Renal cortex interstitium (tissue), 11 donors: ENCODE data around the gene PBX4. TPM values are rescaled to one million over a fixed set of nuclear protein-coding genes. Genes with fewer than 3 reads are reported as not detected.

Experiments used
- DNase-seq, 11 donors: peaks; one replicate each; pipeline ENCODE4 v3.0.0-alpha.2; 2013; ENCODE audit warnings: low read depth in 9 of 11, low spot score in 4 of 11; ENCODE audit errors: extremely low read depth in 1 of 11
- polyA plus RNA-seq, 3 donors: library from polyadenylated mRNA; unstranded; fragments of 120-200 nt; gene quantifications; one replicate each; pipeline ENCODE4 v1.2.1, GENCODE V29; 2013; ENCODE audit not compliant: insufficient read length in 3 of 3

PBX4 gene
- polyA plus RNA-seq, 3 donors, result 2.6 to 9.1 (median 4.0) TPM

DNA sequence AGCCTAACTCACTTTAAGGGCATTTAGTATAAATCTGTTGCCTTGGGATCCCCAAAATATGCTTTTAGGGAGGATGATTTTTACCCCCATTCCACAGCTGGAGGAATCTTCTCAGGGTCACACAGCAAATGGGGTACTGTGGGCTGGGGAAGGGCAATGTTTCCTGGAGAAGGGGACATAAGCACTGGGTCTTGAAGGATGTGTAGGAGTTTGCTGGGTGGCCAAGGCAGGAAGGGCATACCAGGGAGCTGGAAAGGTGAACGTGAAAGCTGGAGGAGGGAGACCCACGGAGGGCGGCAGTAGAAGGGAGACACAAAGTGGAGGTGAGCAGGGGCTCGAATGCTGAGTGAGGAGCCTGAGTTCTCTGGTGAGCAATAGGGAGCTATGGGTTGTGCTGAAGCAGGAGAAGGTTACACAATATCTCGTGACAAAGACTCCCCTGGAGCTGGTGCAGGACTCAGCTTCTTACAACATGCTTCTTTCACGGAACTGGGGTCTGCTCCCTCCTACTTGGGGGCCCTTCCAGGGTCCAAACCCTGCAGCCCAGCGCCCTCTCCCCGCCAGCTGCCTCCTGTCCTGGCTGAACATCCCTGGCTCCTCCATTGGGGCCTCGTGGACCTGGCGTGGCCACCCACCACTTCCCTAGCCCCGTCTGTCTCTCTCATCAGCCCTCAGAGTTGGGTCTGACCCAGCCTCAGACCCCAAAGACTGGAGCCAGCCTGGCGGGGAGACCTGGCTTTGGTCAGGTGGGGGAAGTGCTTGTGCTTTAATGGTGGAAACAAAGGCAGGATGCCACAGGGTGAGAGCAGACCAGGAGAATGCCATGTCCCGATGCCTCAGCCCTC is 69.3 kb downstream of the PBX4 start:
- no peak for DNase-seq

DNA sequence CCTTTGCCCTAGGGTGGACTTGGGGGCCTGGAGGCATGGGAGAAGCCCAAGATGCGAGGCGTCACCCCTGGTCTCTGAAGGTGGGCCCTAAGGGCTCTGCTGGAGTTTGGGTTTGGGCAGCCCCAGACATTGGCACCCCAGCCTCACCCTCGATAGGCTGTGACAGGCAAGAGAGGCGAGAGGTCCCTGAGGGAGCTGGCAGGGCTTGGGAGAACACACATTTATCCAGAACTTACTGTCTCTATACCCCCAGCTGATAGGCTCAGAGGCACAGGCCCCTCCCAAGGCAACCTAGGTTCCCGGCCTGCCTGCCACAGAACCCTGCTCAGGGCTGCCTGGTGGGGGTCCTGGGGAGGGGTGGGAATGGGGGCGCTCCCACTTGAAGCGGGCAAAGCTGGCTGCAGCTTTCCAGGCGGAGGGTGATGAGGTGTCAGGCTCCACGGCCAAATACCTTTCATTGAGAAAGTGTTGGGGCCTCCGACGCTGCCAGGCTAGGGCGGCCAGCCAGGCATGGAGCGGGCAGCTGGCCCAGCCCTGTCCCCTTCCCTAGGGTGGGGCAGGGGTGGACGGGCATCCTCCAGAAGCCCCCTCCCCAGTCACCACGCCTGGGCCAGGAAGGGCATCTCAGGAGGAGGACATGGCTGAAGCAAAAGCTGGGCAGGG is 70.7 kb downstream of the PBX4 start:
- DNase-seq, result no peak

DNA sequence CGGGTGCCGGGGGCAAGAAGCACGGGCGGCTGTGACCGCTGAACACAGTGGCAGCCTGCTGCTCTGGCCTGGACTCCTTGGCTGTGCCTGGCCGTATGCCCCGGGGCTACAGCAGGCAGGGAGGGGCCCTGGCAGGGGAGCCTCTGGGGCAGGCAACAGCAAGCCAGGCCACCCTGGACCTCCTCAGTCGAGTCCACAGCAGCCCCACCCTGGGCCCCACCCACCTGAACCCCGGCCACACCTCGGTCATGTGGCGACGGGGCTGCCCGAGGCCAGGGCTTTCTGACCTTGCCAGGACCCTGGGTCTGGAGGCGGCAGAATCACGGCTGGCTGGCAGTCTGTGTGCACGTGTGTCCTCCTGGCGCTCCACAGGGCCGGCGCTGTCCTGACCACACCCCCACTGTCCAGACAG is 71.7 kb downstream of the PBX4 start:
- no peak for DNase-seq

DNA sequence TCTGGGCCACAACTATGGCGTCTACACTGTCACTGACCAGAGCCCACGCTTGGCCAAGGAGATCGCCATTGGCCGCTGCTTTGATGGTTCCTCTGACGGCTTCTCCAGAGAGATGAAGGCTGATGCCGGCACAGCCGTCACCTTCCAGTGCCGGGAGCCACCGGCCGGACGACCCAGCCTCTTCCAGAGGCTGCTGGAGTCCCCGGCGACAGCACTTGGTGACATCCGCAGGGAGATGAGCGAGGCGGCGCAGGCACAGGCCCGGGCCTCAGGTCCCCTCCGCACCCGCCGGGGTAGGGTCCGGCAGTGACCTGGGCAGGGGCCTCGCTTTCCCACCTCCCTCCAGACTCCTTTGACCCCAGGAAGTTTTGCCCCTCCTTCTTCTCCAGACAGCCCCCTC is 72.8 kb downstream of the PBX4 start:
- no peak for DNase-seq

DNA sequence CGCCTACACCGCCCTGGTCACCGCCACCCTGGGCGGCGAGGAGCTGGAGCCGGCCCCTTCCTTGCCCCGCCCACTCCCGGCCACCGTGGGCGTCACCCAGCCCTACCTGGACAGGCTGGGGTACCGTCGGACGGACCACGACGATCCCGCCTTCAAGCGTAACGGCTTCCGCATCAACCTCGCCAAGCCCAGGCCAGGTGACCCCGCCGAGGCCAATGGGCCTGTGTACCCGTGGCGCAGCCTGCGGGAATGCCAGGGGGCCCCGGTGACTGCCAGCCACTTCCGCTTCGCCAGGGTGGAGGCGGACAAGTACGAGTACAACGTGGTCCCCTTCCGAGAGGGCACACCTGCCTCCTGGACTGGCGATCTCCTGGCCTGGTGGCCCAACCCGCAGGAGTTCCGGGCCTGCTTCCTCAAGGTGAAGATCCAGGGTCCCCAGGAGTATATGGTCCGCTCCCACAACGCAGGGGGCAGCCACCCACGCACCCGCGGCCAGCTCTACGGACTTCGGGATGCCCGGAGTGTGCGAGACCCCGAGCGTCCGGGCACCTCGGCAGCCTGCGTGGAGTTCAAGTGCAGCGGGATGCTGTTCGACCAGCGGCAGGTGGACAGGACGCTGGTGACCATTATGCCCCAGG is 73.4 kb downstream of the PBX4 start:
- no peak for DNase-seq

DNA sequence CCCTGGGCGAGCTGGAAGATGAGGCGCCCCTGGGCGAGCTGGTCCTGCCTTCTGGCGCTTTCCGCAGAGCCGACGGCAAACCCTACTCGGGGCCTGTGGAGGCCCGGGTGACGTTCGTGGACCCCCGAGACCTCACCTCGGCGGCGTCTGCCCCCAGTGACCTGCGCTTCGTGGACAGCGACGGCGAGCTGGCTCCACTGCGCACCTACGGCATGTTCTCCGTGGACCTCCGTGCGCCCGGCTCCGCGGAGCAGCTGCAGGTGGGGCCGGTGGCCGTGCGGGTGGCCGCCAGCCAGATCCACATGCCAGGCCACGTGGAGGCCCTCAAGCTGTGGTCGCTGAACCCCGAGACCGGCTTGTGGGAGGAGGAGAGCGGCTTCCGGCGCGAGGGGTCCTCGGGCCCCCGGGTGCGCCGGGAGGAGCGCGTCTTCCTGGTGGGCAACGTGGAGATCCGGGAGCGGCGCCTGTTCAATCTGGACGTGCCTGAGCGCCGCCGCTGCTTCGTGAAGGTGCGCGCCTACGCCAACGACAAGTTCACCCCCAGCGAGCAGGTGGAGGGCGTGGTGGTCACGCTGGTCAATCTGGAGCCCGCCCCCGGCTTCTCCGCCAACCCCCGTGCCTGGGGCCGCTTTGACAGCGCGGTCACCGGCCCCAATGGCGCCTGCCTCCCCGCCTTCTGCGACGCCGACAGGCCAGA is 74.1 kb downstream of the PBX4 start:
- no peak for DNase-seq

DNA sequence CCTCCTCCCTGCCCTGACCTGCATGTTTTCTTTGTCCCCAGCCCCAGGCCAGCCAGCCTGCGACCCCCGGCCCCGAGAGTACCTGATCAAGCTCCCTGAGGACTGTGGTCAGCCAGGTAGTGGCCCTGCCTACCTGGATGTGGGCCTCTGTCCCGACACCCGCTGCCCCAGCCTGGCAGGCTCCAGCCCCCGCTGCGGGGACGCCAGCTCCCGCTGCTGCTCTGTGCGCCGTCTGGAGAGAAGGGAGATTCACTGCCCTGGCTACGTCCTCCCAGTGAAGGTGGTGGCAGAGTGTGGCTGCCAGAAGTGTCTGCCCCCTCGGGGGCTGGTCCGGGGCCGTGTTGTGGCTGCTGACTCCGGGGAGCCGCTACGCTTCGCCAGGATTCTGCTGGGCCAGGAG is 74.8 kb downstream of the PBX4 start:
- no peak for DNase-seq

DNA sequence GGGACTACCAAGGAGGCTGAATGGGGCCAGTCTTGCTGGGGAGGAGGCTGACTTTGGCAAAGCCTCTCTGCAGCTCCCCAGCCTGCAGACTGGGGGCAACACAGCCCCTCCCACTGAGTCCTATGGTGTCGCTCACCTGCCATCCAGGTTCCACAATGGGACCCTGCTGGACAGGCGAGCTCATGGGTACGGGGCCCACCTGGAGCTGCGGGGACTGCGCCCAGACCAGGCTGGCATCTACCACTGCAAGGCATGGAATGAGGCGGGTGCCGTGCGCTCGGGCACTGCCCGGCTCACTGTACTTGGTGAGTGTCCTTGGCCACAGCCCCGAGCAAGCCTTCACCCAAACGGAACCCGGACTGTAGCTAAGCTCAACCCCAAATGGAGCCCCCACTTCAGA is 75.4 kb downstream of the PBX4 start:
- DNase-seq, result no peak

DNA sequence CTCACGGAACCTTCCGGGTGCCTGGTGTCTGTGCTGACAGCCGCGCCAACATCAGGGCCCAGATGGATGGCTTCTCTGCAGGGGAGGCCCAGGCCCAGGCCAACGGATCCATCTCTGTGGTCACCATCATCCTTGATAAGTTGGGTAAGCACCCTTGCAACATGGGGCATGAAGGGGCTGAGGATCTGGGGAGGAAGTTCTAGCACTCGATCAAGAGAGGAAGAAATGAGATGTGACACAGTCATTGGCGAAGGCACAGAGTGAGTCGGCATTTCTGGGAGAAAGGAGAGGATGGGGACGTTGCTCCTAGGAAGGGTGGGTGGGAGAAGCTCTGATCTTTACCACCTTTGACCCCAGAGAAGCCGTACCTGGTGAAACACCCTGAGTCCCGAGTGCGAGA is 76.0 kb downstream of the PBX4 start:
- no peak for DNase-seq

DNA sequence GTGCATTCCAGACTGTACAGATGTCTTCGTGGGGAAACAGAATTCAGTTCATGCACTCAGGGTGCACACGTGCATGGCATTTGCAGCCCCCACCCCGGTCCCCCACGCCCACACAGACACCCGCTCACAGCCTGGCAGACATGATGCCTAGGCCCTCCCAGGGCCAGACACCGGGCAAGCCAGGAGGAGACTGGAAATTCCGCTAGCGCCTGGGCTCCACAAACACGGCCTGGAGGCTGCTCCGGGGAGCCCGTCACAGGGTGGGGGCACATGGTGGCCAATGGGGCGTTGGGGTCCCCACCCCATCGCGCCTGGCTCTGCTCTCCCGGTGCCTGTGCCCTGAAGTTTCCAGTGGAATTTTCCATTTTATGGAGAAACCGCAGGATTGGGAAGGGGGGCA is 76.9 kb downstream of the PBX4 start:
- DNase-seq, result no peak

DNA sequence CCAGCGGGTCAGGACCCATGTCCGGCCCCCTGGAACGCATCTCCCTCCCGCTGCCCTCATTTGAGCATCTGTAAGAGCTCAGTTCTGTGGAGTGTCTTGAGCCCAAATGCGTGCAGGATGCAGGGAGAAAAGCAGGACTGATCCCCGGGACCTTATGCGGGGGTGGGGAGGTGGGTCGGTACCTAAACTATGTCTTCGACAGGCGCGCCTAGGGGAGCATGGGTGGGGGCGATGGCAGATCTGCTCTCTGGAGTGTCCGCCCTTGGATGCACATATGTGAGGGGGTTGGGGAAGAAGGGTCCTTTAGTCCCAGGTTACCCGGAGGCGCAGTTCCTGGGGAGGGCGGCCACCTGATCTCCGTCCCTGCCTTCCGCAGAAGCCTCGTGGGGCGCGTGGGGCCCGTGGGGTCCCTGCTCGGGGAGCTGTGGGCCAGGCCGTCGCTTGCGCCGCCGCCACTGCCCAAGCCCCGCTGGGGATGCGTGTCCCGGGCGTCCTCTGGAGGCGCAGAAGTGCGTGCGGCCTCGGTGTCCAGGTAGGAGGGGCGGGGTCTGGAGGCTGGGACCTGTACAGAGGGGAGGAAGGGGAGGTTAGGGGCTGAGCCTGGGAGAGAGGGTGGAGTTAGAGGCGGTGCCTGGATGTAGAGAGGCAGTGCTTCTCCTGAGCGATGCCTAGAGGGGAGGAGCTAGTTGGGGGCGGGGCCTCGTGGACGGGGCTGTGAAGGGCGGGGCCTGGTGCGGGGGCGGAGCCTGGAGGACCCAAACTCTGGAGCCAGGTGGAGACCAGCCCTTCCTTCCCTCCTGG is 77.6 kb downstream of the PBX4 start:
- no peak for DNase-seq

DNA sequence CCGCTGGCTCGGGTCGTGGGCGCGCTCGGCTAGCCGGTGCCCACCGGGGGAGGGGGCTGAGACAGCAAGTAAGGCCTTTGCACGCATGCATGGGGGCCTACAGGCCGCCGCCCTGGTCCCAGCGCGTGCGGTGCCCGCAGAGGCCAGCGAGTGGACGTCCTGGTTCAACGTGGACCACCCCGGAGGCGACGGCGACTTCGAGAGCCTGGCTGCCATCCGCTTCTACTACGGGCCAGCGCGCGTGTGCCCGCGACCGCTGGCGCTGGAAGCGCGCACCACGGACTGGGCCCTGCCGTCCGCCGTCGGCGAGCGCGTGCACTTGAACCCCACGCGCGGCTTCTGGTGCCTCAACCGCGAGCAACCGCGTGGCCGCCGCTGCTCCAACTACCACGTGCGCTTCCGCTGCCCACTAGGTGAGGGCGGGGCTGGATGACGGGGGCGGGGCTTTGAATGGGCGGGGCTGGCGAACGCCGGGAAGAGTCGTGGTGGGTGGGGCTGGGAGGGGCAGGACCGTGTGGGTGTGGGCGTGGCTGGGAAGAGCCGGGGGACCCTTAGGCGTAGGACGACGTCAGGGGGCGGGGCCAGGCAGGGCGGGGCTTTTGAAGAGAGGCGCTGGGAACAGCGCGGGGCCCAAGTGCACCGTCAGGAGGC is 78.3 kb downstream of the PBX4 start:
- DNase-seq, result no peak

DNA sequence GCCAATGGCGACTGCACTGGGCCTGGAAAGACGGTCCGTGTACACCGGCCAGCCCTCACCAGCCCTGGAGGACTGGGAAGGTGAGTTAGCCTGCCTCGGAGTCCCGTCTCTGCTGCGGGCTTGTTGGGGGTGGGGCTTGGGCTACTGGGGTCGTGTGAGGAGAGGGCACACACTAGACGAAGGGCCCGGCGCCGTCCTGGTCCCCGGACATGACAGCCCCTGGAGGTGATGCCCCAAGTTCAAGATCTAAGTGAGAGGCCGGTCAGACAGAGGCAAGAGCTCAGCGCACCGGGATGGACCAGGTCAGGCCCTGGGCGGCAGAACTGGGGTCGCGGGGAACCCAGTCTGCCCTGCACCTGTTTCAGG is 78.8 kb downstream of the PBX4 start:
- DNase-seq, result no peak

DNA sequence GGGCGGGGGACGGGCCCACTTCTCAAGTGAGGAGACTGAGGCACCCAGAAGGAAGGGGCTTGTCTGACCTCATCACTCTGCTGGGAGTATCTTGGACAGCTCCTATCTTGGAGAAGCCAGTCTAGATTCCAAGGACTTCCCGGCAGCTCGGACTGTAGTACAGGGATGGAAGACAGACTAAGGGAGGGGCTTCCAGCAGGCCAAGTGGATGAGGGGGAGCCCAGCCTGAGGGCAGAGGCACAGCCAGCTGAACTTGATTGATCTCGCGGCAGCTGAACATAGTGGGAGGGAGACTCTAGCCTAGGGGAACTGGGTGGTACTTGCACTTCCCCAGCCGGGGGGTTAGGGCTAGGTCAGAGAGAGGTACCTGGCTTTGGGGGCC is 79.7 kb downstream of the PBX4 start:
- no peak for DNase-seq

DNA sequence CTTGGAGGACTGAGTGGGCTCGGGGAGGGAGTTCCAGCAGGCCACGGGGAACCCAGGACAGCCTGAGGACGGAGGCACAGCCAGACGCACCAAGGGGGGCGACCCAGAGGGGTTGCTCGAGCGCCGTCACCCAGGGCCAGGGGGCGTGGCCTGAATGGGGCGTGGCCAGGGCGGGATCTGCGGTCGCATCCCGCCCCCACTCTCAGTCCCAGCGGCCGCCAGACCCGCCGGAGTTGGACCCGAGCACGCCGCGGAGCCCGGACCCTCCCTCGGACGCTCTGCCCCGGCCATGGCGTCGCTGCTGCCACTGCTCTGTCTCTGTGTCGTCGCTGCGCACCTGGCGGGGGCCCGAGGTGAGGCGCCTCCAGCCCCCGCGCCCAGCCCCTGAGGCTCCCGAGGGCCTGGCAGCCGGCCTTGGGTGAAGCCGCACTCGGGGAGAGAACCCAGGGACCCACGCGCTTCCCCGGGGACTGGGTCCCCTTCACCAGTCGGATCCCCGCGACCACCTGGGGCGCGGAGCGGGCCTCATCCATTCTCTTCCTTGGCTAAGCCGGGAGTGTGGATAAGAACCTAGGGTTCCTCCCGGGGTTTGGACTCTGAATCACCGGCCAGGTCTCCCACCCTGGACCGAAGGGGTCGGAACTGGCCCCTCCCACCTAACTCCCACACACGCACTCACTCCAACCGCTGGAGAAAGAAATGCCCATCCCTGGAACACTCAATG is 80.3 kb downstream of the PBX4 start, which contains the start of gene CILP2:
TSS of gene CILP2 (plus strand) at position 205 of the 724 bp plus-strand sequence. CDS start at position 290, 85 bp downstream.
- no peak for DNase-seq

DNA sequence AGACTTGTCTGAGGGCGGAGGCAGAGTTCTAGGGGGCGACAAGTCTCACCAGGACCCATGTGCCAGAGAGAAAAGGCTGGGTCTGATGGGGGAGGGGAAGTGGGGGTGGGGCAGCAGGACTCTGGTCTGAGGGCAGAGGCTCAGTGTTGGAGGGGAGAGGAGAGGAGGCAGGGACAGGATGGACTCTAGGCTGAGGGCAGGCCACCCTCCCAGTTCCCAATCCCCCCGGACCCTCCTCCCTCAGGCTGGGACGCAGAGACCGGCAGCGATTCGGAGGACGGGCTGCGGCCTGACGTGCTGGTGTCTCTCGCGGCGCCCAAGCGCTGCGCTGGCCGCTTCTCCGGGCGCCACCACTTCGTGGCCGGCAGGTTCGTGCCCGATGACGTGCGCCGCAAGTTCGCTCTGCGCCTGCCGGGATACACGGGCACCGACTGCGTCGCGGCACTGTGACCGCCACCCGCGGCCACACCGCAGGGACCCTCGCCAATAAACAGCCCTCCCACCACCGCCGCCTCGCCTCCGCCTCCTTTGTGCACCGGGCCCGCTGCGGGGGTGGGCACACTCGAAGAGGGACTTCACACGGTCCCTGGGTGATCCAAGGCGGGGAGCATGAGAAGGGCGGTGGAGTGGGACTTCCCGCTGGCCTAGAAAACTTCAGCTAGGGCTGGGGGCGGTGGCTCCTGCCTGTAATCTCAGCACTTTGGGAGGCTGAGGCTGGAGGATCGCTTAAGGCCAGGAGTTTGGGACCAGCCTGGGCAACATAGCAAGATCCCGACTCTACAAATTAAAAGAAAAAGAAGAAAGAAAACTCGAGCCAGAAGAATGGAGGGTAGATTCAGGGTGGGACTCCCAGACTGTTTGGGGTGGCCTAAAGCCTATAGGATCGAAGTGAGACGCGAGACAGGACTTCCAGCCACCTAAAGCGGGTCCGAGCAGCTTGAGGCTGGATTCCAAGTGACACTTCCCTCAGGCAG is 81.1 kb downstream of the PBX4 start:
- DNase-seq, result no peak
